IMR-90 (cell line): ENCODE measurements around the gene MUC6. TPM values are rescaled to one million over a fixed set of nuclear protein-coding genes. Genes with fewer than 3 reads are reported as not detected.

Experiments
- ATAC-seq: fragments of 200-7000 bp; cut with Tn5 transposase; 2 replicates; pipeline ENCODE4 v1.9.1; 2020; ENCODE audit warnings: low read depth, mild to moderate bottlenecking, moderate library complexity
- BruUV-seq: library from RNA; stranded (reverse); fragments of 400-500 nt; replicated peaks from 2 replicates; lab custom pipeline; 2021; lab: Mats Ljungman, UMichigan
- CTCF ChIA-PET: fragments of 300-600 bp; formaldehyde crosslinking; extraction: SDS; loops from one replicate; lab custom pipeline; 2021; ENCODE audit warnings: antibody characterized with exemption; lab: Yijun Ruan, JAX
- POLR2A ChIA-PET: fragments of 300-600 bp; sonication (Branson Sonifier 250); formaldehyde crosslinking; loops from one replicate; lab custom pipeline; 2022; ENCODE audit warnings: antibody characterized with exemption; ENCODE audit not compliant: unreplicated experiment; lab: Charles Lee
- DNase-seq: peaks from one replicate; pipeline ENCODE4 v3.0.0; 2013
- H2AFZ ChIP-seq: replicated peaks from 2 replicates; pipeline ENCODE3; 2013; ENCODE audit warnings: low read length, mild to moderate bottlenecking; ENCODE audit not compliant: poor library complexity
- H2AK5ac ChIP-seq: 2 replicates; pipeline ENCODE4 v1.6.1; 2013; ENCODE audit warnings: low read depth, low read length, inconsistent platforms
- H2AK9ac ChIP-seq: replicated peaks from 2 replicates; pipeline ENCODE3; 2013; ENCODE audit warnings: mild to moderate bottlenecking, low read depth, low read length, moderate library complexity; ENCODE audit not compliant: poor library complexity
- H2BK120ac ChIP-seq: 2 replicates; pipeline ENCODE4 v1.6.1; 2013; ENCODE audit warnings: low read depth, low read length, inconsistent platforms
- H2BK15ac ChIP-seq: 3 replicates; pipeline ENCODE4 v1.6.1; 2013; ENCODE audit warnings: low read depth, low read length, inconsistent platforms
- H2BK20ac ChIP-seq: 2 replicates; pipeline ENCODE4 v1.6.1; 2013; ENCODE audit warnings: low read depth, mild to moderate bottlenecking, inconsistent platforms, low read length, moderate library complexity
- H2BK5ac ChIP-seq: 2 replicates; pipeline ENCODE4 v1.6.1; 2013; ENCODE audit warnings: mild to moderate bottlenecking, low read depth, low read length, inconsistent platforms; ENCODE audit not compliant: poor library complexity, severe bottlenecking
- H3K14ac ChIP-seq: replicated peaks from 2 replicates; pipeline ENCODE4 v1.6.1; 2013; ENCODE audit warnings: low read depth, low read length, inconsistent platforms
- H3K18ac ChIP-seq: 2 replicates; pipeline ENCODE4 v1.6.1; 2013; ENCODE audit warnings: low read depth, low read length, control low read depth
- H3K23ac ChIP-seq: 2 replicates; pipeline ENCODE4 v1.6.1; 2013; ENCODE audit warnings: low read depth, low read length, inconsistent platforms
- H3K27ac ChIP-seq: 2 replicates; pipeline ENCODE4 v1.5.1; 2013; ENCODE audit warnings: mild to moderate bottlenecking, control low read depth, low read length; ENCODE audit not compliant: insufficient read depth
- H3K27me3 ChIP-seq: 2 replicates; pipeline ENCODE4 v1.6.1; 2013; ENCODE audit warnings: low read length; ENCODE audit not compliant: control insufficient read depth, insufficient read depth
- H3K36me3 ChIP-seq: 2 replicates; pipeline ENCODE4 v1.6.1; 2013; ENCODE audit warnings: low read length, mixed read lengths; ENCODE audit not compliant: control insufficient read depth, insufficient read depth
- H3K4ac ChIP-seq: 2 replicates; pipeline ENCODE4 v1.6.1; 2013; ENCODE audit warnings: low read depth, low read length, inconsistent platforms
- H3K4me1 ChIP-seq: 2 replicates; pipeline ENCODE4 v1.6.1; 2013; ENCODE audit warnings: low read length, mixed read lengths; ENCODE audit not compliant: control insufficient read depth, insufficient read depth
- H3K4me2 ChIP-seq: 2 replicates; pipeline ENCODE4 v1.6.1; 2013; ENCODE audit warnings: low read depth, mild to moderate bottlenecking, control low read depth, low read length, moderate library complexity
- H3K4me3 ChIP-seq: 2 replicates; pipeline ENCODE4 v1.5.1; 2013; ENCODE audit warnings: low read depth, mild to moderate bottlenecking, control low read depth, low read length, moderate library complexity; ENCODE audit not compliant: insufficient read depth
- H3K56ac ChIP-seq: 2 replicates; pipeline ENCODE4 v1.6.1; 2013; ENCODE audit warnings: low read length, inconsistent platforms; ENCODE audit not compliant: insufficient read depth; ENCODE audit errors: extremely low read depth
- H3K79me1 ChIP-seq, 2 experiments: 2 replicates each; pipeline ENCODE4 v1.6.1; 2013; ENCODE audit warnings: low read length in 2 of 2, inconsistent platforms in 1 of 2, low read depth in 1 of 2
- H3K9ac ChIP-seq: 2 replicates; pipeline ENCODE4 v1.6.1; 2013; ENCODE audit warnings: low read depth, low read length, control low read depth
- H3K9me1 ChIP-seq: 2 replicates; pipeline ENCODE4 v1.6.1; 2013; ENCODE audit warnings: low read length, inconsistent platforms; ENCODE audit not compliant: insufficient read depth
- H3K9me3 ChIP-seq: 2 replicates; pipeline ENCODE4 v1.6.1; 2013; ENCODE audit warnings: low read length; ENCODE audit not compliant: control insufficient read depth, insufficient read depth
- H4K20me1 ChIP-seq: 2 replicates; pipeline ENCODE4 v1.6.1; 2013; ENCODE audit warnings: low read length, inconsistent platforms; ENCODE audit not compliant: insufficient read depth
- H4K5ac ChIP-seq: 2 replicates; pipeline ENCODE4 v1.6.1; 2013; ENCODE audit warnings: mild to moderate bottlenecking, low read depth, low read length, control low read depth
- H4K8ac ChIP-seq, 2 experiments: 2 replicates each; pipeline ENCODE4 v1.6.1; 2013; ENCODE audit warnings: low read depth in 2 of 2, low read length in 2 of 2, control low read depth in 1 of 2, inconsistent platforms in 1 of 2
- H4K91ac ChIP-seq: 2 replicates; pipeline ENCODE4 v1.6.1; 2013; ENCODE audit warnings: low read depth, low read length, inconsistent platforms; ENCODE audit not compliant: insufficient read depth
- BHLHE40 ChIP-seq: fragments of 150-350 bp; IDR thresholded peaks from 2 replicates; pipeline ENCODE4 v1.6.1; 2016; ENCODE audit warnings: mild to moderate bottlenecking, low read depth, low read length
- CEBPB ChIP-seq: IDR thresholded peaks from 2 replicates; pipeline ENCODE4 v1.6.1; 2012; ENCODE audit warnings: low read depth, low read length, improper control_type of control experiment
- ELK1 ChIP-seq: fragments of 150-350 bp; IDR thresholded peaks from 2 replicates; pipeline ENCODE4 v1.6.1; 2016; ENCODE audit warnings: low read depth, mild to moderate bottlenecking, low read length, moderate library complexity, borderline replicate concordance
- MAFK ChIP-seq: IDR thresholded peaks from 2 replicates; pipeline ENCODE4 v1.6.1; 2012; ENCODE audit warnings: low read depth, low read length, improper control_type of control experiment
- MAZ ChIP-seq: IDR thresholded peaks from 2 replicates; pipeline ENCODE4 v1.6.1; 2012; ENCODE audit warnings: low read depth, mild to moderate bottlenecking, low read length, improper control_type of control experiment, moderate library complexity, borderline replicate concordance
- MXI1 ChIP-seq: IDR thresholded peaks from 2 replicates; pipeline ENCODE4 v1.6.1; 2012; ENCODE audit warnings: low read depth, mild to moderate bottlenecking, low read length, moderate library complexity, borderline replicate concordance
- WGBS, 2 experiments: methylation state at CpG; one replicate each; pipeline versions ENCODE4 v1.1.5 to v1.1.7; 2013; ENCODE audit warnings: missing lambda C conversion rate in 2 of 2; ENCODE audit not compliant: insufficient read length in 1 of 2; ENCODE audit errors: extremely low coverage in 2 of 2; 5-methylcytosine and 5-hydroxymethylcytosine counted together
- dilution Hi-C: fragments of 300-500 bp; cut with HindIII; formaldehyde crosslinking; loops from one replicate; pipeline ENCODE4 v1.14.3; 2018; ENCODE audit warnings: low sequenced_read_pairs; ENCODE audit not compliant: unreplicated experiment
- in situ Hi-C: fragments of 300-500 bp; cut with MboI; formaldehyde crosslinking; loops from 3 replicates; pipeline ENCODE4 v1.14.3; 2019; ENCODE audit warnings: low sequenced_read_pairs, inconsistent platforms, mixed read lengths
- intact Hi-C: fragments of 100-400 bp; cut with micrococcal nuclease; formaldehyde crosslinking; loops from 2 replicates; pipeline ENCODE4 v1.10.0; 2022
- polyA plus RNA-seq, 3 experiments: library from polyadenylated mRNA; depleted of rRNA; stranded (reverse); fragments of >200 nt; gene quantifications; 2 replicates each; pipeline ENCODE4 v1.2.3, GENCODE V29; 2012; ENCODE audit warnings: low replicate concordance in 1 of 3
- total RNA-seq: library from RNA; depleted of rRNA; stranded (reverse); fragments of >200 nt; gene quantifications from 2 replicates; pipeline ENCODE4 v1.2.3, GENCODE V29; 2012

The MUC6 gene
- total and polyA plus RNA-seq, 2 of the 4 experiments (the other 2 are of a cell fraction) = not detected

DNA sequence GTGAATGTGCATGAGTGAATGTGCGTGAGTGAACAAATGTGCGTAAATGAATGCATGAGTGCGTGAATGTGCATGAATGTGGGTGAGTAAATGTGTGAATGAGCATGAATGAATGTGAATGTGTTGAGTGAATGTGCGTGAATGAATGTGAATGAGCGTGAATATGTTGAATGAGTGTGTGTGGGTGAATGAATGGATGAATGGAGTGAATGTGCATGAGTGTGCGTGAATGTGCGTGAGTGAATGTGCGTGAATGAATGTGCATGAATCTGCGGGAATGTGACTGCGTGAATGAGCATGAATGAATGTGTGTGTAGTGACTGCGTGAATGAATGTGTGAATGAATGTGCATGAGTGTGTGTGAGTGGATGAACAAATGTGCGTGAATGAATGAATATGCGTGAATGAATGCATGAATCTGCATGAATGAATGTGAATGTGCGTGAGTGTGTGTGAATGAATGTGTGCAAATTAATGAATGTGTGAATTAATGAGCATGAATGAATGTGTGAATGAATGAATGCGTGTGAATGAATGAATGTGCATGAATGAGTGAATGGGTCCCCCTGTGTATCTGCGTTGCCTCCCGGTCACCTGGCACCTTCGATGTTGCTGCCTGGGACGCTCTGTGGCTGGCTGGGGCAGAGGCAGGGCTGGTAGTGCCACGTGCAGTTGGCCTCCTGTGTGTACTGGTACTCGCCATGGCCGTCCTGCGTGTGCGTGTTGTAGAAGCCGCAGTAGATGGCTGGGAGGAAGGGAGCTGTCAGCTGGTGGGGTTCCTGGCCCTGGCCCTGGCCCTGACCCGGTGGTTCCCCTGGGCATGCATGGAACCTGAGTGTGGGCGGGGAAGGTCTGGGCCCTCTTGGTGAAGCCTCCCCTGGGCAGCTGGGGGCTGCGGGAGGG lies 13.4 kb downstream of the MUC6 start:
- POLR2A ChIA-PET = no interaction called here
- Histone ChIP-seq H3K27ac (no peak overlapping the region), H2AFZ (no peak overlapping the region), H2BK120ac (no peak overlapping the region), H2AK5ac (no peak overlapping the region), H3K27me3 (no peaks in the 10 kb centered on the region), H3K4me3 (no peak overlapping the region), H3K9me3 (no peaks in the 10 kb centered on the region), H2BK5ac (no peak overlapping the region), H3K9me1 (peaks cover 5% of the 10 kb centered on the region), H2BK15ac (no peak overlapping the region), H3K56ac (no peak overlapping the region), H4K8ac (no peak overlapping the region), H3K18ac (no peak overlapping the region), H3K14ac (no peak overlapping the region), H2BK20ac (no peak overlapping the region), H4K20me1 (no peaks in the 10 kb centered on the region; the same call in none of the 2 replicates), H4K5ac (no peak overlapping the region), H3K36me3 (no peaks in the 10 kb centered on the region), H3K4me2 (no peak overlapping the region), H2AK9ac (no peak overlapping the region), H3K79me1 (0 out of 4 replicates have a peak, but pooled peaks cover 0 to 2% of the 10 kb centered on the region in 2 experiments), H3K4me1 (no peaks in the 10 kb centered on the region), H3K9ac (no peak overlapping the region), H3K23ac (no peak overlapping the region), H4K91ac (no peak overlapping the region), H3K4ac (no peak overlapping the region)
- intact Hi-C loops (no loop called here), dilution Hi-C loops (no loop called here), in situ Hi-C loops (no loop called here)
- TF ChIP-seq ELK1 (no peak), MAFK (no peak), MXI1 (no peak), MAZ (no peak), CEBPB (no peak), BHLHE40 (no peak)
- DNase-seq (no peak), ATAC-seq (no peak)
- CTCF ChIA-PET = no interaction called here
- no TSS peak for BruUV-seq
- 96 to 100% methylated on average over 11 to 15 of the region's 28 CpGs for WGBS, 2 experiments
